ENCODE results near the gene HLA-B.
"Not testable (repeated sequence)": the region's sequence is repeated elsewhere in the genome, so short reads cannot be mapped to it uniquely, and the experiment has no call there.

DNA sequence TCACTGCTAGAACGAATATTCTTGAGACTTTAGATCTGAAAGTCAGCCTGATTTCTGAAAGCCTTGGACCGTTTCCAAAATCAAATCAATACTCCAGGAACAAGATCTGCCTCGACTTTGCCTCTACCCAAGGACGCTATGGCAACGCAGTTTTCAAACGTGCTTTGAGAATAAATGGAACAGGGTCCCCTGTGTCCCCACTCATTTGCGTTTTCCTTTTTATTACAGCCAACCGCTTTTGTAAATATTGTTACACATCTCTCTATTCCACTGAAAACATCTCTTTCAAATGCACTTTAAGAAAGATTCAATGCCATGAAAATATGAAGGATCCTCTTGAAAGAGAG lies 40.1 kb upstream of the HLA-B start:
- not testable (repeated sequence) for TF ChIP-seq PPARA (CRISPR knock-in tag; IDR thresholded peaks at IDR 0.05; ENCODE audit: borderline replicate concordance); SNAI2 (CRISPR knock-in tag; IDR thresholded peaks at IDR 0.05); ZC3H10 (CRISPR knock-in tag; IDR thresholded peaks at IDR 0.05)
- TF ChIP-seq, protein P1, sequence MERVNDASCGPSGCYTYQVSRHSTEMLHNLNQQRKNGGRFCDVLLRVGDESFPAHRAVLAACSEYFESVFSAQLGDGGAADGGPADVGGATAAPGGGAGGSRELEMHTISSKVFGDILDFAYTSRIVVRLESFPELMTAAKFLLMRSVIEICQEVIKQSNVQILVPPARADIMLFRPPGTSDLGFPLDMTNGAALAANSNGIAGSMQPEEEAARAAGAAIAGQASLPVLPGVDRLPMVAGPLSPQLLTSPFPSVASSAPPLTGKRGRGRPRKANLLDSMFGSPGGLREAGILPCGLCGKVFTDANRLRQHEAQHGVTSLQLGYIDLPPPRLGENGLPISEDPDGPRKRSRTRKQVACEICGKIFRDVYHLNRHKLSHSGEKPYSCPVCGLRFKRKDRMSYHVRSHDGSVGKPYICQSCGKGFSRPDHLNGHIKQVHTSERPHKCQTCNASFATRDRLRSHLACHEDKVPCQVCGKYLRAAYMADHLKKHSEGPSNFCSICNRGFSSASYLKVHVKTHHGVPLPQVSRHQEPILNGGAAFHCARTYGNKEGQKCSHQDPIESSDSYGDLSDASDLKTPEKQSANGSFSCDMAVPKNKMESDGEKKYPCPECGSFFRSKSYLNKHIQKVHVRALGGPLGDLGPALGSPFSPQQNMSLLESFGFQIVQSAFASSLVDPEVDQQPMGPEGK (CRISPR knock-in tag; IDR thresholded peaks at IDR 0.05; ENCODE audit: borderline replicate concordance): not testable (repeated sequence)
- TF ChIP-seq, protein P2, sequence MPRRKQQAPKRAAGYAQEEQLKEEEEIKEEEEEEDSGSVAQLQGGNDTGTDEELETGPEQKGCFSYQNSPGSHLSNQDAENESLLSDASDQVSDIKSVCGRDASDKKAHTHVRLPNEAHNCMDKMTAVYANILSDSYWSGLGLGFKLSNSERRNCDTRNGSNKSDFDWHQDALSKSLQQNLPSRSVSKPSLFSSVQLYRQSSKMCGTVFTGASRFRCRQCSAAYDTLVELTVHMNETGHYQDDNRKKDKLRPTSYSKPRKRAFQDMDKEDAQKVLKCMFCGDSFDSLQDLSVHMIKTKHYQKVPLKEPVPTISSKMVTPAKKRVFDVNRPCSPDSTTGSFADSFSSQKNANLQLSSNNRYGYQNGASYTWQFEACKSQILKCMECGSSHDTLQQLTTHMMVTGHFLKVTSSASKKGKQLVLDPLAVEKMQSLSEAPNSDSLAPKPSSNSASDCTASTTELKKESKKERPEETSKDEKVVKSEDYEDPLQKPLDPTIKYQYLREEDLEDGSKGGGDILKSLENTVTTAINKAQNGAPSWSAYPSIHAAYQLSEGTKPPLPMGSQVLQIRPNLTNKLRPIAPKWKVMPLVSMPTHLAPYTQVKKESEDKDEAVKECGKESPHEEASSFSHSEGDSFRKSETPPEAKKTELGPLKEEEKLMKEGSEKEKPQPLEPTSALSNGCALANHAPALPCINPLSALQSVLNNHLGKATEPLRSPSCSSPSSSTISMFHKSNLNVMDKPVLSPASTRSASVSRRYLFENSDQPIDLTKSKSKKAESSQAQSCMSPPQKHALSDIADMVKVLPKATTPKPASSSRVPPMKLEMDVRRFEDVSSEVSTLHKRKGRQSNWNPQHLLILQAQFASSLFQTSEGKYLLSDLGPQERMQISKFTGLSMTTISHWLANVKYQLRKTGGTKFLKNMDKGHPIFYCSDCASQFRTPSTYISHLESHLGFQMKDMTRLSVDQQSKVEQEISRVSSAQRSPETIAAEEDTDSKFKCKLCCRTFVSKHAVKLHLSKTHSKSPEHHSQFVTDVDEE (CRISPR knock-in tag; IDR thresholded peaks at IDR 0.05): not testable (repeated sequence)
- TF ChIP-seq, protein P3, sequence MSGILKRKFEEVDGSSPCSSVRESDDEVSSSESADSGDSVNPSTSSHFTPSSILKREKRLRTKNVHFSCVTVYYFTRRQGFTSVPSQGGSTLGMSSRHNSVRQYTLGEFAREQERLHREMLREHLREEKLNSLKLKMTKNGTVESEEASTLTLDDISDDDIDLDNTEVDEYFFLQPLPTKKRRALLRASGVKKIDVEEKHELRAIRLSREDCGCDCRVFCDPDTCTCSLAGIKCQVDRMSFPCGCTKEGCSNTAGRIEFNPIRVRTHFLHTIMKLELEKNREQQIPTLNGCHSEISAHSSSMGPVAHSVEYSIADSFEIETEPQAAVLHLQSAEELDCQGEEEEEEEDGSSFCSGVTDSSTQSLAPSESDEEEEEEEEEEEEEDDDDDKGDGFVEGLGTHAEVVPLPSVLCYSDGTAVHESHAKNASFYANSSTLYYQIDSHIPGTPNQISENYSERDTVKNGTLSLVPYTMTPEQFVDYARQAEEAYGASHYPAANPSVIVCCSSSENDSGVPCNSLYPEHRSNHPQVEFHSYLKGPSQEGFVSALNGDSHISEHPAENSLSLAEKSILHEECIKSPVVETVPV (CRISPR knock-in tag; IDR thresholded peaks at IDR 0.05): not testable (repeated sequence)

Data from SK-N-SH treated with all-trans-retinoic acid at 6 μM for 48 hours (cell line).